HCT116 (cell line): ENCODE data around the gene NAT9. TPM values are rescaled to one million over a fixed set of nuclear protein-coding genes. Genes with fewer than 3 reads are reported as not detected.

Source experiments
- ATAC-seq: fragments of 200-7000 bp; cut with Tn5 transposase; 2 replicates; pipeline ENCODE4 v1.9.1; 2020; ENCODE audit warnings: mild to moderate bottlenecking, moderate library complexity
- BruUV-seq: library from RNA; stranded (reverse); fragments of 400-500 nt; replicated peaks from 2 replicates; lab custom pipeline; 2021; lab: Mats Ljungman, UMichigan
- CTCF ChIA-PET: fragments of 300-600 bp; sonication (Branson Sonifier 250); formaldehyde crosslinking; loops from one replicate; lab custom pipeline; 2021; ENCODE audit warnings: antibody characterized with exemption; lab: Charles Lee
- POLR2A ChIA-PET: fragments of 300-600, 350-600 bp; sonication (Branson Sonifier 250); formaldehyde crosslinking; loops from one replicate; lab custom pipeline; 2021; ENCODE audit warnings: antibody characterized with exemption; lab: Charles Lee
- RAD21 ChIA-PET, 2 experiments: fragments of 300-600 bp; sonication (Branson Sonifier 250); formaldehyde crosslinking; loops; one replicate each; lab custom pipeline; 2023; ENCODE audit warnings: low total read pairs in 2 of 2; ENCODE audit not compliant: uncharacterized antibody in 2 of 2, unreplicated experiment in 2 of 2, low non-redundant PET in 1 of 2; lab: Charles Lee
- DNase-seq: peaks from one replicate; pipeline ENCODE4 v3.0.0-alpha.2; 2010; ENCODE audit warnings: low read depth, low spot score
- H2AFZ ChIP-seq: fragments of 200-600 bp; shearing (Covaris generic), sonication (generic); 2 replicates; pipeline ENCODE4 v1.6.1; 2017; ENCODE audit warnings: low read depth, mixed run types, mixed read lengths, antibody characterized with exemption, low read length; ENCODE audit not compliant: poor library complexity, severe bottlenecking
- H3K27ac ChIP-seq: 2 replicates; pipeline ENCODE4 v1.5.1; 2012; ENCODE audit warnings: low read depth, low read length
- H3K27me3 ChIP-seq: fragments of 200-600 bp; sonication (generic); 2 replicates; pipeline ENCODE4 v1.6.1; 2016; ENCODE audit warnings: mixed run types, low read length, mixed read lengths; ENCODE audit not compliant: insufficient read depth
- H3K36me3 ChIP-seq, 2 experiments: fragments of 200-500 bp in 1 of 2; fragments of 200-600 bp in 1 of 2; sonication (Bioruptor generic) in 1 of 2; sonication (generic) in 1 of 2; 2 replicates each; pipeline versions ENCODE4 v1.5.1 to v1.6.1; 2014 to 2016; ENCODE audit warnings: low read length in 2 of 2, inconsistent platforms in 1 of 2, mixed read lengths in 1 of 2, mixed run types in 1 of 2; ENCODE audit not compliant: insufficient read depth in 2 of 2, control insufficient read depth in 1 of 2
- H3K4me1 ChIP-seq, 2 experiments: fragments of 200-600 bp in 1 of 2; sonication (generic) in 1 of 2; 2 replicates each; pipeline versions ENCODE4 v1.5.1 to v1.6.1; 2012 to 2017; ENCODE audit warnings: low read length in 2 of 2, inconsistent platforms in 1 of 2, mild to moderate bottlenecking in 1 of 2, mixed read lengths in 1 of 2, mixed run types in 1 of 2, moderate library complexity in 1 of 2; ENCODE audit not compliant: insufficient read depth in 2 of 2, control insufficient read depth in 1 of 2
- H3K4me2 ChIP-seq: fragments of 200-600 bp; sonication (generic); 2 replicates; pipeline ENCODE4 v1.6.1; 2017; ENCODE audit warnings: mixed run types, low read length, mixed read lengths
- H3K4me3 ChIP-seq, 2 experiments: fragments of 200-600 bp in 1 of 2; sonication (generic) in 1 of 2; replicated peaks in 1 of 2; 2 replicates each; pipeline ENCODE4 v1.5.1; 2011 to 2016; ENCODE audit warnings: low read length in 2 of 2, control low read depth in 1 of 2, low read depth in 1 of 2, mild to moderate bottlenecking in 1 of 2, mixed read lengths in 1 of 2, mixed run types in 1 of 2
- H3K79me2 ChIP-seq: fragments of 200-600 bp; sonication (generic); 2 replicates; pipeline ENCODE4 v1.6.1; 2017; ENCODE audit warnings: mild to moderate bottlenecking, mixed run types, low read length, moderate library complexity, mixed read lengths; ENCODE audit not compliant: insufficient read depth
- H3K9ac ChIP-seq: fragments of 200-600 bp; sonication (generic); 2 replicates; pipeline ENCODE4 v1.6.1; 2016; ENCODE audit warnings: low read length, mixed read lengths
- H3K9me2 ChIP-seq: fragments of 200-600 bp; sonication (generic), shearing (Covaris generic); 2 replicates; pipeline ENCODE4 v1.6.1; 2017; ENCODE audit warnings: mixed run types, mild to moderate bottlenecking, moderate library complexity; ENCODE audit not compliant: insufficient read depth
- H3K9me3 ChIP-seq, 2 experiments: fragments of 200-500 bp in 1 of 2; fragments of 200-600 bp in 1 of 2; sonication (Bioruptor generic) in 1 of 2; sonication (generic) in 1 of 2; 2 replicates each; pipeline ENCODE4 v1.6.1; 2014 to 2017; ENCODE audit warnings: low read length in 2 of 2, mixed read lengths in 2 of 2, inconsistent platforms in 1 of 2, low read depth in 1 of 2, mild to moderate bottlenecking in 1 of 2, mixed run types in 1 of 2, moderate library complexity in 1 of 2; ENCODE audit not compliant: control insufficient read depth in 1 of 2, insufficient read depth in 1 of 2
- H4K20me1 ChIP-seq: fragments of 200-600 bp; sonication (generic), shearing (Covaris generic); 2 replicates; pipeline ENCODE4 v1.6.1; 2017; ENCODE audit warnings: mixed run types, mild to moderate bottlenecking, moderate library complexity; ENCODE audit not compliant: insufficient read depth
- CBX3 ChIP-seq: IDR thresholded peaks from 2 replicates; pipeline ENCODE4 v1.6.1; 2012; ENCODE audit warnings: low read depth
- CEBPB ChIP-seq: IDR thresholded peaks from 2 replicates; pipeline ENCODE4 v1.6.1; 2012; ENCODE audit warnings: low read depth
- CTCF ChIP-seq, 3 experiments: fragments of 200-600 bp in 1 of 3; sonication (generic) in 1 of 3; IDR thresholded peaks in 2 of 3; conservative IDR thresholded peaks in 1 of 3; 2 replicates each; pipeline ENCODE4 v1.5.1; 2012 to 2017; ENCODE audit warnings: low read depth in 2 of 3, low read length in 2 of 3, antibody characterized with exemption in 1 of 3, borderline replicate concordance in 1 of 3, control low read depth in 1 of 3, mild to moderate bottlenecking in 1 of 3, mixed read lengths in 1 of 3, mixed run types in 1 of 3, moderate library complexity in 1 of 3; ENCODE audit not compliant: insufficient read depth in 1 of 3
- EGR1 ChIP-seq: IDR thresholded peaks from 2 replicates; pipeline ENCODE4 v1.6.1; 2012; ENCODE audit warnings: low read depth
- ELF1 ChIP-seq: IDR thresholded peaks from 2 replicates; pipeline ENCODE4 v1.6.1; 2012; ENCODE audit warnings: low read depth, borderline replicate concordance
- EZH2phosphoT487 ChIP-seq: fragments of 200-600 bp; IDR thresholded peaks from 2 replicates; pipeline ENCODE4 v1.6.1; 2018; ENCODE audit warnings: antibody characterized with exemption, borderline replicate concordance
- POLR2A ChIP-seq: IDR thresholded peaks from 2 replicates; pipeline ENCODE4 v1.7.0; 2011; ENCODE audit warnings: borderline replicate concordance; ENCODE audit not compliant: insufficient read depth, insufficient read length; ENCODE audit errors: extremely low read depth
- SIN3A ChIP-seq: IDR thresholded peaks from 2 replicates; pipeline ENCODE4 v1.6.1; 2012; ENCODE audit warnings: low read depth
- SP1 ChIP-seq: IDR thresholded peaks from 2 replicates; pipeline ENCODE4 v1.6.1; 2012; ENCODE audit warnings: low read depth
- TCF7L2 ChIP-seq: IDR thresholded peaks from 2 replicates; pipeline ENCODE4 v1.7.0; 2011; ENCODE audit warnings: borderline replicate concordance, inconsistent platforms; ENCODE audit not compliant: insufficient read depth, insufficient read length; ENCODE audit errors: extremely low read depth
- ZFX ChIP-seq: fragments of 450-650 bp; IDR thresholded peaks from 2 replicates; pipeline ENCODE4 v1.6.1; 2017
- intact Hi-C: fragments of 100-400 bp; cut with micrococcal nuclease; formaldehyde crosslinking; loops from 2 replicates; pipeline ENCODE4 v1.10.0; 2022
- total RNA-seq: library from RNA; stranded (reverse); gene quantifications from one replicate; pipeline ENCODE4 v1.2.1, GENCODE V29; 2021; ENCODE audit not compliant: unreplicated experiment
- TF ChIP-seq, protein P1 (sequence below): IDR thresholded peaks from 2 replicates; pipeline ENCODE4 v1.6.1; 2012; ENCODE audit warnings: low read depth

Gene NAT9
- total RNA-seq, 1 experiment from 2014 or later: 88.7 TPM

- DNase-seq (no peak), ATAC-seq (no peak)
- Histone ChIP-seq H3K79me2 (no peaks in the 10 kb centered on the region), H3K4me2 (no peak overlapping the region), H3K9me3 (peaks cover 0 to 4% of the 10 kb centered on the region in 2 experiments; a peak in 1 of 4 replicates), H3K27me3 (no peaks in the 10 kb centered on the region), H3K9me2 (no peaks in the 10 kb centered on the region), H4K20me1 (no peaks in the 10 kb centered on the region), H3K4me1 (peaks cover 16 to 25% of the 10 kb centered on the region in 2 experiments), H2AFZ (no peak overlapping the region), H3K4me3 (no peak overlapping the region), H3K9ac (no peak overlapping the region), H3K27ac (no peak overlapping the region), H3K36me3 (no peaks in the 10 kb centered on the region)
- BruUV-seq: no TSS peak
- POLR2A ChIA-PET: no interaction called here
- intact Hi-C loops: no loop called here
- TF ChIP-seq CEBPB (no peak), SIN3A (no peak), EGR1 (no peak), SP1 (no peak), POLR2A (no peak), TCF7L2 (no peak), CBX3 (no peak), ELF1 (no peak), CTCF (IDR thresholded peaks at IDR 0.05 in 2 of 3, conservative IDR thresholded peaks at IDR 0.05 in 1 of 3; ENCODE audit: borderline replicate concordance in 1 of 3, insufficient read depth in 1 of 3, low read depth in 2 of 3, low read length in 2 of 3) (no peak), ZFX (no peak), EZH2phosphoT487 (no peak)
- TF ChIP-seq, protein P1, sequence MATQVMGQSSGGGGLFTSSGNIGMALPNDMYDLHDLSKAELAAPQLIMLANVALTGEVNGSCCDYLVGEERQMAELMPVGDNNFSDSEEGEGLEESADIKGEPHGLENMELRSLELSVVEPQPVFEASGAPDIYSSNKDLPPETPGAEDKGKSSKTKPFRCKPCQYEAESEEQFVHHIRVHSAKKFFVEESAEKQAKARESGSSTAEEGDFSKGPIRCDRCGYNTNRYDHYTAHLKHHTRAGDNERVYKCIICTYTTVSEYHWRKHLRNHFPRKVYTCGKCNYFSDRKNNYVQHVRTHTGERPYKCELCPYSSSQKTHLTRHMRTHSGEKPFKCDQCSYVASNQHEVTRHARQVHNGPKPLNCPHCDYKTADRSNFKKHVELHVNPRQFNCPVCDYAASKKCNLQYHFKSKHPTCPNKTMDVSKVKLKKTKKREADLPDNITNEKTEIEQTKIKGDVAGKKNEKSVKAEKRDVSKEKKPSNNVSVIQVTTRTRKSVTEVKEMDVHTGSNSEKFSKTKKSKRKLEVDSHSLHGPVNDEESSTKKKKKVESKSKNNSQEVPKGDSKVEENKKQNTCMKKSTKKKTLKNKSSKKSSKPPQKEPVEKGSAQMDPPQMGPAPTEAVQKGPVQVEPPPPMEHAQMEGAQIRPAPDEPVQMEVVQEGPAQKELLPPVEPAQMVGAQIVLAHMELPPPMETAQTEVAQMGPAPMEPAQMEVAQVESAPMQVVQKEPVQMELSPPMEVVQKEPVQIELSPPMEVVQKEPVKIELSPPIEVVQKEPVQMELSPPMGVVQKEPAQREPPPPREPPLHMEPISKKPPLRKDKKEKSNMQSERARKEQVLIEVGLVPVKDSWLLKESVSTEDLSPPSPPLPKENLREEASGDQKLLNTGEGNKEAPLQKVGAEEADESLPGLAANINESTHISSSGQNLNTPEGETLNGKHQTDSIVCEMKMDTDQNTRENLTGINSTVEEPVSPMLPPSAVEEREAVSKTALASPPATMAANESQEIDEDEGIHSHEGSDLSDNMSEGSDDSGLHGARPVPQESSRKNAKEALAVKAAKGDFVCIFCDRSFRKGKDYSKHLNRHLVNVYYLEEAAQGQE: no peak
- RAD21 ChIA-PET: no interaction called here
- CTCF ChIA-PET: no interaction called here
Measured at GRCh38 chr17:74733365-74734122, 42.6 kb downstream of the NAT9 start.
